Cardiac fibroblast (primary cell): ENCODE data around the gene PIN1.
A peak's percentile ranks its signal among the peaks of the same experiment; 100 is the strongest.

Experiments
- DNase-seq, 2 donors: peaks; one replicate each; pipeline versions ENCODE4 v3.0.0 to v3.0.0-alpha.2; 2010; ENCODE audit warnings: low read depth in 2 of 2
- H3K4me3 ChIP-seq, 2 donors: replicated peaks in 1 of 2; 1 replicate in 1 of 2; 2 replicates in 1 of 2; pipeline ENCODE4 v1.5.1; 2011; ENCODE audit warnings: low read depth in 2 of 2, low read length in 2 of 2, mild to moderate bottlenecking in 2 of 2, moderate library complexity in 1 of 2
- CTCF ChIP-seq: IDR thresholded peaks from one replicate; pipeline ENCODE4 v1.5.1; 2011; ENCODE audit warnings: low read depth, mild to moderate bottlenecking, low read length, inconsistent platforms

Gene PIN1

GRCh38 chr19:9857920-9858746, 23.0 kb downstream of the PIN1 start:
- TF ChIP-seq CTCF: no peak
- no peak overlapping the region for H3K4me3 ChIP-seq
- DNase-seq: peak in 1 of 2 donors; percentile 7

- DNase-seq: no peak
- no peak overlapping the region for H3K4me3 ChIP-seq
Observed at GRCh38 chr19:9858766-9859165, 23.6 kb downstream of the PIN1 start.

GRCh38 chr19:9860407-9860806, 25.3 kb downstream of the PIN1 start:
- no peak overlapping the region for H3K4me3 ChIP-seq
- DNase-seq: no peak
- TF ChIP-seq CTCF: no peak

More at GRCh38 chr19:9858766-9859165, 23.6 kb downstream of the PIN1 start:
- no peak for TF ChIP-seq CTCF

- H3K4me3 ChIP-seq: no peak overlapping the region
- no peak for DNase-seq
- TF ChIP-seq CTCF: no peak
Observed at GRCh38 chr19:9861503-9861902, 26.4 kb downstream of the PIN1 start.

GRCh38 chr19:9862938-9863337, 27.8 kb downstream of the PIN1 start:
- TF ChIP-seq CTCF: no peak
- H3K4me3 ChIP-seq: no peak overlapping the region
- DNase-seq: no peak

- no peak overlapping the region for H3K4me3 ChIP-seq
- no peak for TF ChIP-seq CTCF
- no peak for DNase-seq
Observed at GRCh38 chr19:9863759-9864158, 28.6 kb downstream of the PIN1 start.
